ENCODE data around the gene NAALADL2.

DNA sequence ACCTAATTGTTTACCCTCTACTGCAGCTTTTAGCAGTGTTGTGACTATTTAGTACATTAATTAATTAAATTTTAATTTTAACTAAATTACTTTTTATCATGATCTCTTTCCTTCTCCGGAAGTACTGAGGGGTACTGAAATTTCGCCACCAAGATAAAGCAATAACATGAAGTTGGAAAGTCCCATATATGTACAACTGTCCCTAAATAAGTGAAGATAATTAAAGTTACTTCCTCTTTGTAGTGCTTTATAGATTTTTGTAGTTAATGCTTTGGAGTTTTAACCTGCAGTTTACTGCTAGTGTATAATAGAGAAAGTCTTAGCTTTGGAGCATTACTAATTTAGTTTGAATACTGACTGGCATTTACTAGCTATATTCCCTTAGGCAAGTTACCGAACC lies 325.3 kb downstream of the NAALADL2 start:
- TF ChIP-seq CTCF (IDR thresholded peaks at IDR 0.05 in 4 of 5, conservative IDR thresholded peaks at IDR 0.05 in 1 of 5) (no peak), POLR2A (IDR thresholded peaks at IDR 0.05) (no peak)

Measured in gastrocnemius medialis (tissue), 4 donors.